Neural progenitor cell (in vitro differentiated cells): Measurements from ENCODE around the gene GPR143. TPM values are rescaled to one million over a fixed set of nuclear protein-coding genes. Genes with fewer than 3 reads are reported as not detected.

ENCODE experiments used
- DNase-seq: peaks from one replicate; pipeline ENCODE4 v3.0.0-alpha.2; 2016; ENCODE audit warnings: low spot score
- H2AFZ ChIP-seq: fragments of 200-600 bp; sonication (generic); replicated peaks from 2 replicates; pipeline ENCODE4 v1.6.1; 2016; ENCODE audit warnings: antibody characterized with exemption
- H3F3A ChIP-seq: fragments of 200-600 bp; sonication (generic); 2 replicates; pipeline ENCODE4 v1.6.1; 2016; ENCODE audit warnings: antibody characterized with exemption, low read depth
- H3K27ac ChIP-seq: fragments of 200-600 bp; sonication (generic); 2 replicates; pipeline ENCODE4 v1.5.1; 2016; ENCODE audit warnings: mild to moderate bottlenecking
- H3K27me3 ChIP-seq: fragments of 200-600 bp; sonication (generic); 2 replicates; pipeline ENCODE4 v1.6.1; 2016; ENCODE audit warnings: mild to moderate bottlenecking, moderate library complexity
- H3K36me3 ChIP-seq: fragments of 200-600 bp; sonication (generic); 2 replicates; pipeline ENCODE4 v1.5.1; 2016
- H3K4me1 ChIP-seq: fragments of 200-600 bp; sonication (generic); 2 replicates; pipeline ENCODE4 v1.6.1; 2016; ENCODE audit warnings: mixed run types
- H3K4me2 ChIP-seq: fragments of 200-600 bp; sonication (generic); 2 replicates; pipeline ENCODE4 v1.6.1; 2016
- H3K4me3 ChIP-seq: fragments of 200-600 bp; sonication (generic); 2 replicates; pipeline ENCODE4 v1.5.1; 2016
- H3K79me2 ChIP-seq: fragments of 200-600 bp; sonication (generic); 2 replicates; pipeline ENCODE4 v1.6.1; 2016; ENCODE audit warnings: low read depth
- H3K9ac ChIP-seq: fragments of 200-600 bp; sonication (generic); 2 replicates; pipeline ENCODE4 v1.6.1; 2016
- H3K9me3 ChIP-seq: fragments of 200-600 bp; sonication (generic); 2 replicates; pipeline ENCODE4 v1.5.1; 2016; ENCODE audit warnings: low read depth
- H4K20me1 ChIP-seq: fragments of 200-600 bp; sonication (generic); 2 replicates; pipeline ENCODE4 v1.6.1; 2016; ENCODE audit warnings: low read depth
- H3K27ac Mint-ChIP-seq: 3 replicates; pipeline ENCODE4 v1.8.0; 2021; ENCODE audit warnings: mixed read lengths
- H3K27me3 Mint-ChIP-seq: 2 replicates; pipeline ENCODE4 v1.8.0; 2022; ENCODE audit warnings: low read depth, mild to moderate bottlenecking, inconsistent platforms, moderate library complexity, mixed read lengths; ENCODE audit not compliant: insufficient read depth
- H3K36me3 Mint-ChIP-seq: 3 replicates; pipeline ENCODE4 v1.8.0; 2021; ENCODE audit warnings: mixed read lengths
- H3K4me1 Mint-ChIP-seq: 3 replicates; pipeline ENCODE4 v1.8.0; 2021; ENCODE audit warnings: mixed read lengths
- H3K4me3 Mint-ChIP-seq: 3 replicates; pipeline ENCODE4 v1.8.0; 2021; ENCODE audit warnings: mild to moderate bottlenecking, moderate library complexity, mixed read lengths
- H3K9me3 Mint-ChIP-seq: 3 replicates; pipeline ENCODE4 v1.8.0; 2020; ENCODE audit warnings: mixed read lengths
- EZH2 ChIP-seq: fragments of 200-600 bp; sonication (generic); IDR thresholded peaks from 2 replicates; pipeline ENCODE4 v1.6.1; 2017; ENCODE audit warnings: antibody characterized with exemption, mild to moderate bottlenecking, moderate library complexity
- EZH2phosphoT487 ChIP-seq: fragments of 200-600 bp; sonication (generic); IDR thresholded peaks from 2 replicates; pipeline ENCODE4 v1.6.1; 2017; ENCODE audit warnings: antibody characterized with exemption
- total RNA-seq: library from RNA; depleted of rRNA; stranded (reverse); fragments of >200 nt; gene quantifications from 2 replicates; pipeline ENCODE4 v1.2.3, GENCODE V29; 2015; ENCODE audit warnings: low replicate concordance
- TF ChIP-seq, protein P1 (sequence below): fragments of 200-600 bp; sonication (generic); IDR thresholded peaks from 2 replicates; pipeline ENCODE4 v1.5.1; 2017; ENCODE audit warnings: antibody characterized with exemption, mild to moderate bottlenecking

The GPR143 gene
- total RNA-seq, 1 donor from 2014 or later, result 10.6 TPM

- DNase-seq, result peak; percentile 9
- H3K9me3 ChIP-seq, result no peaks in the 10 kb centered on the region
- no peak overlapping the region for H3K27ac ChIP-seq
- H3K36me3 Mint-ChIP-seq, result peaks cover 60% of the 10 kb centered on the region
- H3K27me3 Mint-ChIP-seq, result peaks cover 2% of the 10 kb centered on the region
- H3K4me3 ChIP-seq, result no peak overlapping the region
- no peaks in the 10 kb centered on the region for H3K36me3 ChIP-seq
- H3K4me3 Mint-ChIP-seq, result no peak overlapping the region
- H3K4me1 Mint-ChIP-seq, result peaks cover 9% of the 10 kb centered on the region
- TF ChIP-seq EZH2 (no peak), EZH2phosphoT487 (no peak)
- TF ChIP-seq, protein P1, sequence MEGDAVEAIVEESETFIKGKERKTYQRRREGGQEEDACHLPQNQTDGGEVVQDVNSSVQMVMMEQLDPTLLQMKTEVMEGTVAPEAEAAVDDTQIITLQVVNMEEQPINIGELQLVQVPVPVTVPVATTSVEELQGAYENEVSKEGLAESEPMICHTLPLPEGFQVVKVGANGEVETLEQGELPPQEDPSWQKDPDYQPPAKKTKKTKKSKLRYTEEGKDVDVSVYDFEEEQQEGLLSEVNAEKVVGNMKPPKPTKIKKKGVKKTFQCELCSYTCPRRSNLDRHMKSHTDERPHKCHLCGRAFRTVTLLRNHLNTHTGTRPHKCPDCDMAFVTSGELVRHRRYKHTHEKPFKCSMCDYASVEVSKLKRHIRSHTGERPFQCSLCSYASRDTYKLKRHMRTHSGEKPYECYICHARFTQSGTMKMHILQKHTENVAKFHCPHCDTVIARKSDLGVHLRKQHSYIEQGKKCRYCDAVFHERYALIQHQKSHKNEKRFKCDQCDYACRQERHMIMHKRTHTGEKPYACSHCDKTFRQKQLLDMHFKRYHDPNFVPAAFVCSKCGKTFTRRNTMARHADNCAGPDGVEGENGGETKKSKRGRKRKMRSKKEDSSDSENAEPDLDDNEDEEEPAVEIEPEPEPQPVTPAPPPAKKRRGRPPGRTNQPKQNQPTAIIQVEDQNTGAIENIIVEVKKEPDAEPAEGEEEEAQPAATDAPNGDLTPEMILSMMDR, result no peak
- H3K79me2 ChIP-seq, result no peaks in the 10 kb centered on the region
- H3F3A ChIP-seq, result peaks cover 4% of the 10 kb centered on the region
- no peak overlapping the region for H2AFZ ChIP-seq
- peaks cover 27% of the 10 kb centered on the region for H3K9me3 Mint-ChIP-seq
- no peaks in the 10 kb centered on the region for H3K27me3 ChIP-seq
- H4K20me1 ChIP-seq, result no peaks in the 10 kb centered on the region
- H3K9ac ChIP-seq, result no peak overlapping the region
- H3K27ac Mint-ChIP-seq, result peak overlapping the region; percentile 1
- H3K4me2 ChIP-seq, result no peak overlapping the region
- H3K4me1 ChIP-seq, result no peaks in the 10 kb centered on the region
Measured at GRCh38 chrX:9707306-9708033, 58.2 kb downstream of the GPR143 start.

DNA sequence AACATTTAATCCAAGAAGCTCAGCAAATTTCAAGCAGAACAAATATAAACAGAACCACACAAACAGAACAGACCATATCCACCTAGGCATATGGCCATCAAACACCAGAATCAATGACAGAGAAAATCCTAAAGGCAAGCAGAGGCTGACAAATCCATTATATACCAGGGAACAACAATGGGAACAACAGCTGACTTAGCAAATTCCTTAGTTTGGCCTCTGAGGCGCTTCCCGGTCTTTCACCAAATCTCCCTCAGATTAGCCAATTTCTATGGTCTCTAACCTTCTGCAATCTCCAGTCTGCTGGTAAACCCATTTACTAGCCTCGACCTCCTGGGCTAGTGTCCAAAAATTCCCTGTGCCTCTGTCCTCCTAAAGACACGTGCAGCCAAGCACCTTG, 59.2 kb downstream of the GPR143 start:
- peaks cover 9% of the 10 kb centered on the region for H3K4me1 Mint-ChIP-seq
- peaks cover 24% of the 10 kb centered on the region for H3K9me3 Mint-ChIP-seq
- Histone ChIP-seq H3F3A (peaks cover 4% of the 10 kb centered on the region), H3K4me1 (no peaks in the 10 kb centered on the region), H3K79me2 (no peaks in the 10 kb centered on the region), H3K9ac (no peak overlapping the region), H2AFZ (no peak overlapping the region), H3K4me3 (no peak overlapping the region), H4K20me1 (no peaks in the 10 kb centered on the region), H3K36me3 (no peaks in the 10 kb centered on the region), H3K27ac (no peak overlapping the region), H3K27me3 (no peaks in the 10 kb centered on the region), H3K4me2 (no peak overlapping the region), H3K9me3 (no peaks in the 10 kb centered on the region)
- peaks cover 2% of the 10 kb centered on the region for H3K27me3 Mint-ChIP-seq
- peak; percentile 5 for DNase-seq
- H3K4me3 Mint-ChIP-seq, result no peak overlapping the region
- no peak for TF ChIP-seq EZH2
- TF ChIP-seq, protein P1, result no peak
- no peak for TF ChIP-seq EZH2phosphoT487
- peaks cover 58% of the 10 kb centered on the region for H3K36me3 Mint-ChIP-seq
- H3K27ac Mint-ChIP-seq, result no peak overlapping the region

DNA sequence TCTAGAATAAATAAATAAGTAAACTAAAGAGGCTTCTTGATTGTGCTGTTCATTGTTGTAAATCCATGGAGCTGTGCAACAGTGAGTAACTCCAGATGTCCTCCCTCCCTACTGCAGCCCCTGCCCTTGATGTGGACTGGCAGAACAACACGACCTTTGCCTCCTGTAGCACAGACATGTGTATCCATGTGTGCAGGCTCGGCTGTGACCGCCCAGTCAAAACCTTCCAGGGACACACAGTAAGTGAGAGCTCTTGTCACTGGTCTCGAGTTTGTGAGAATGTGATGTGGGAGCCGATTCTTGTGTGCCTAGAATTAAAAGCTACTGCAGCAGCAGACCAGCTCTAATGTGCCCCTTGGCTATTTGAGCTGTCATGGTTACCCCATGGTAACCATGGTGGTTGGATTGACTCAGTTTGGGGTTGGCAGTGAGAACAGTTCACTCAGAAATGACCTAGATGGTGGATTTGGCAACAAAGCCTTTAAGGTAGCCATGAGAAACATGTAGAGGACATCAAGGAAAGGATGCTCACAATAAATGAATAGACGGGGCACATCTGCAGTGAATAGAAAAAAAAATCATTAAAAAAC, 60.7 kb downstream of the GPR143 start:
- Histone ChIP-seq H2AFZ (no peak overlapping the region), H3K36me3 (no peaks in the 10 kb centered on the region), H3K9ac (no peak overlapping the region), H3K9me3 (no peaks in the 10 kb centered on the region), H3F3A (peaks cover 4% of the 10 kb centered on the region), H3K4me2 (no peak overlapping the region), H3K4me3 (no peak overlapping the region), H3K27ac (no peak overlapping the region), H4K20me1 (no peaks in the 10 kb centered on the region), H3K79me2 (no peaks in the 10 kb centered on the region), H3K27me3 (no peaks in the 10 kb centered on the region), H3K4me1 (no peaks in the 10 kb centered on the region)
- peaks cover 64% of the 10 kb centered on the region for H3K36me3 Mint-ChIP-seq
- H3K27ac Mint-ChIP-seq, result no peak overlapping the region
- no peak overlapping the region for H3K4me3 Mint-ChIP-seq
- no peak for DNase-seq
- H3K27me3 Mint-ChIP-seq, result peaks cover 8% of the 10 kb centered on the region
- H3K9me3 Mint-ChIP-seq, result peaks cover 33% of the 10 kb centered on the region
- peaks cover 9% of the 10 kb centered on the region for H3K4me1 Mint-ChIP-seq
- no peak for TF ChIP-seq EZH2phosphoT487
- TF ChIP-seq, protein P1, result no peak
- no peak for TF ChIP-seq EZH2
